PFSK-1 (cell line): ENCODE results near the gene NFIA.

Experiments
- POLR2AphosphoS5 ChIP-seq: IDR thresholded peaks from 2 replicates; pipeline ENCODE4 v1.6.1; 2012; ENCODE audit warnings: low read depth, mild to moderate bottlenecking, control low read depth, low read length, moderate library complexity
- TF ChIP-seq, protein P1 (sequence below), 2 experiments: IDR thresholded peaks; 2 replicates each; pipeline versions ENCODE4 v1.6.1 to v1.8.0; 2011 to 2012; ENCODE audit warnings: low read depth in 2 of 2, low read length in 2 of 2, control low read depth in 1 of 2, inconsistent platforms in 1 of 2, mild to moderate bottlenecking in 1 of 2, moderate library complexity in 1 of 2; ENCODE audit not compliant: insufficient read depth in 1 of 2

DNA sequence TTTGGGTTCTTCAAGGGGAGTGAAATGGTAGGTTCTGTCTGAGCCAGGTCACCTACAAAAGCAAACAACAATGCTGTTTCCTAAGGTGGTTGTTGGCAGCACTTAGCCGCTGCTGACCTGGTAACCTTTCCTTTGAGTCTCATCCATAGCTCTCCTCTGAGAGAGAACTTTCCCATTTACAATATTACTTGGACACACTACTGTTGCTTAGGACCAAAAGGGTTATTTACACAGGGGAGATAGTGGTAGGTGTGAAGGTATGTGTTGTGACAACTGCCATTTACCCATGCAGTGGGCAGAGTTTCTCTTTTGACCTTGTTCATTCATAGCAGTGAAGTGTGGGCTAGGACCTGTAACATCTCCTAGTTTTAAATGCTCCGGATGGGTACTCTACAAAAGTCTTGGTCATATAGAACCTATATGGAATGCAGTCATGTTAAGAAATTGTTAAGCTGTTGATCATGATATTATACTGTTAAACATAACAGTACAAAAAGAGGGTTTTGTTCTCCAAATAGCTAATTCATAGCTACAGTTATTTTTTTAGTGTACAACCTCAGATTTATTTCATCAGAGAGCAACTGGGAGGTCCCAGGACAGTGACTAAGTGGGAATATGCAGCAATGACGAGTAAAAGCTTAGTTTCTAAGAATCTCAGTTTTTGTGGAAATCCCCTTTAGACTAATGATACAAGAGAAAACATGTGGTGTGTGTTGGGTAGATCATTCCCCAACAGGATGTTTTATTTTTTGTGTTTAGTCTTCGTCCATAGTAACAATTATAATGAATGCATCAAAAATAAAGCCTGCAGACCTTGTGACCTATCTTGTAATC is 219.7 kb downstream of the NFIA start:
- TF ChIP-seq, protein P1, sequence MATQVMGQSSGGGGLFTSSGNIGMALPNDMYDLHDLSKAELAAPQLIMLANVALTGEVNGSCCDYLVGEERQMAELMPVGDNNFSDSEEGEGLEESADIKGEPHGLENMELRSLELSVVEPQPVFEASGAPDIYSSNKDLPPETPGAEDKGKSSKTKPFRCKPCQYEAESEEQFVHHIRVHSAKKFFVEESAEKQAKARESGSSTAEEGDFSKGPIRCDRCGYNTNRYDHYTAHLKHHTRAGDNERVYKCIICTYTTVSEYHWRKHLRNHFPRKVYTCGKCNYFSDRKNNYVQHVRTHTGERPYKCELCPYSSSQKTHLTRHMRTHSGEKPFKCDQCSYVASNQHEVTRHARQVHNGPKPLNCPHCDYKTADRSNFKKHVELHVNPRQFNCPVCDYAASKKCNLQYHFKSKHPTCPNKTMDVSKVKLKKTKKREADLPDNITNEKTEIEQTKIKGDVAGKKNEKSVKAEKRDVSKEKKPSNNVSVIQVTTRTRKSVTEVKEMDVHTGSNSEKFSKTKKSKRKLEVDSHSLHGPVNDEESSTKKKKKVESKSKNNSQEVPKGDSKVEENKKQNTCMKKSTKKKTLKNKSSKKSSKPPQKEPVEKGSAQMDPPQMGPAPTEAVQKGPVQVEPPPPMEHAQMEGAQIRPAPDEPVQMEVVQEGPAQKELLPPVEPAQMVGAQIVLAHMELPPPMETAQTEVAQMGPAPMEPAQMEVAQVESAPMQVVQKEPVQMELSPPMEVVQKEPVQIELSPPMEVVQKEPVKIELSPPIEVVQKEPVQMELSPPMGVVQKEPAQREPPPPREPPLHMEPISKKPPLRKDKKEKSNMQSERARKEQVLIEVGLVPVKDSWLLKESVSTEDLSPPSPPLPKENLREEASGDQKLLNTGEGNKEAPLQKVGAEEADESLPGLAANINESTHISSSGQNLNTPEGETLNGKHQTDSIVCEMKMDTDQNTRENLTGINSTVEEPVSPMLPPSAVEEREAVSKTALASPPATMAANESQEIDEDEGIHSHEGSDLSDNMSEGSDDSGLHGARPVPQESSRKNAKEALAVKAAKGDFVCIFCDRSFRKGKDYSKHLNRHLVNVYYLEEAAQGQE (IDR thresholded peaks at IDR 0.05; ENCODE audit: insufficient read depth in 1 of 2, low read depth in 2 of 2, low read length in 2 of 2) = no peak
- no peak for TF ChIP-seq POLR2AphosphoS5
